ENCODE measurements around the gene PHACTR2. TPM values are rescaled to one million over a fixed set of nuclear protein-coding genes. Genes with fewer than 3 reads are reported as not detected.
"Not testable (repeated sequence)": the region's sequence is repeated elsewhere in the genome, so short reads cannot be mapped to it uniquely, and the experiment has no call there.

The PHACTR2 gene
- total RNA-seq: 20.0 TPM

GRCh38 chr6:143677891-143678791 lies at the start of gene PHACTR2:
Gene PHACTR2, plus strand, starts transcription at chr6:143677965. Its CDS starts 199 bp downstream, at chr6:143678164.
- peak; percentile 83 for DNase-seq (ENCODE audit: low spot score)
- ATAC-seq: peak; percentile 95

- no peak for ATAC-seq
- no peak for DNase-seq (ENCODE audit: low spot score)
Observed at GRCh38 chr6:143629104-143630080, 48.4 kb upstream of the PHACTR2 start.

GRCh38 chr6:143631196-143631595 lies 46.6 kb upstream of the PHACTR2 start:
- DNase-seq (ENCODE audit: low spot score); ATAC-seq: not testable (repeated sequence)

DNA sequence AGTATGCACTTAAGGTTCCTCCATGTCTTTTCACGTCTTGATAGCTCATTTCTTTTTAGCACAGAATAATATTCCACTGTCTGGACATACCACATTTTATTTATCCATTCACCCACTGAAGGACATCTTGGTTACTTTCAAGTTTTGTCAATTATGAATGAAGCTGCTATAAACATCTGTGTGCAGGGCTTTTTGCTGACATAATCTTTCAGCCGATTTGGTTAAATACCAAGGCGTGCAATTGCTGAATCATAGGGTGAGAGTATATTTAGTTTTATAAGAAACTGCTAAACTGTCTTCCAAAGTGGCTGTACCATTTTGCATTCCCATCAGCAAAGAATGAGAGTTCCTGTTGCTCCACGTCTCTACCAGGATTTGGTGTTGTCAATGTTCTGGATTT lies 44.9 kb upstream of the PHACTR2 start:
- no peak for DNase-seq (ENCODE audit: low spot score)

DNA sequence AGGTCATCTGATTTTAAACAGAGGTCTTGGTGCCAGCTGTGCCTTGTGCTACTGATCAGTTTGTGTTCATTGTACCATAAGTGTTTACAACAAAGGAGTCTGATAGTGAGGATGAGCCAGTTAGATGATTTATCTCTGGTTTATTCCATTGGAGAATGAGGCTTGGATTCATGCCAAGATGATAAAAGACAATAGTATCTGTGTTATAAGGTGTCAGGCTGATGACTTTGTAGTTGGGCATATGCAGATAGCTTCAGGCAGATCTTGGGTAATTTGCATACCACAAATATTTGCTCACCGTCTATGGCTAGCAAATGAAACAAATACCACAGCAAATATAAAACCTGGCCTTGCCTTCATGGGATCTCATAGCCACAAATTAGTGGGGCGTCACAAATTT lies 43.3 kb upstream of the PHACTR2 start:
- ATAC-seq: no peak
- DNase-seq (ENCODE audit: low spot score): no peak

More for the DNA sequence above, 44.9 kb upstream of the PHACTR2 start:
- no peak for ATAC-seq

DNA sequence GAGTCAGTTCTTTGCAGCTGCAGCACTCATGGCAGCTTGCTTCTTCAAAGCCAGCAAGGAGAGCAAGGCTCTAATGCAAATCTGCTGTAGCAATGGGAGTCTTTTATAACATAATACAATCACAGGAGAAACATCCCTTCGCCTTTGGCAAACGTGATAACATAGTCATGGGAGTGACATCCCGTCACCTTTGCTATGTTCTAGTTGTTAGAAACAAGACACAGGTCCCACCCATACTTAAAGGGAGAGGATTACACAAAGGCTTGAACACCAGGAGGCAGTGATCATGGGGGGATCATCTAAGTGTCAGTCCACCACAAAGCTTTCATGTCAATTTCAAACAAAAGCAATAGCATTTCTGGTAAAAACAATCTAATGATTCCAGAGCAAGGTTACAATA lies 40.1 kb upstream of the PHACTR2 start:
- DNase-seq (ENCODE audit: low spot score) (no peak), ATAC-seq (no peak)

- DNase-seq (ENCODE audit: low spot score) (no peak), ATAC-seq (no peak)
Observed at GRCh38 chr6:143642403-143642802, 35.4 kb upstream of the PHACTR2 start.

DNA sequence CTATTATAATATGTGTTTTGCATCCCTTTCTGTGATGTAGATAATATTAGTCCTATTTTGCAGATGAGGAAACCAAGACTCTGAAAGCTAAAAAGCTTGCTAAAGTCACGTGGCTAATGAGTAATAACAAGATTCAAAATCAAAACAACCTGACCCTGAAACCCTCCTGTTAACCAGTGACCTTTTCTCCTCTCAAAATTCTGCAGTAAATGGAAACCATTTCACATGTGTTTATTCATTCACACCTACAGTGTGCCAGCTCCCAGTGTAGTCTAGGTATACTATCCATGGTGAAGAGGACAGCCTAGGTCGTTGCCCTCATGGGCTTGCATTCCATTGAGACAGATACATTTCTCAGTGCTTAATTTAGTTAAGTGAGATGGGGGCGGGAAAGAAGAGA lies 30.6 kb upstream of the PHACTR2 start:
- ATAC-seq (no peak), DNase-seq (ENCODE audit: low spot score) (no peak)

DNA sequence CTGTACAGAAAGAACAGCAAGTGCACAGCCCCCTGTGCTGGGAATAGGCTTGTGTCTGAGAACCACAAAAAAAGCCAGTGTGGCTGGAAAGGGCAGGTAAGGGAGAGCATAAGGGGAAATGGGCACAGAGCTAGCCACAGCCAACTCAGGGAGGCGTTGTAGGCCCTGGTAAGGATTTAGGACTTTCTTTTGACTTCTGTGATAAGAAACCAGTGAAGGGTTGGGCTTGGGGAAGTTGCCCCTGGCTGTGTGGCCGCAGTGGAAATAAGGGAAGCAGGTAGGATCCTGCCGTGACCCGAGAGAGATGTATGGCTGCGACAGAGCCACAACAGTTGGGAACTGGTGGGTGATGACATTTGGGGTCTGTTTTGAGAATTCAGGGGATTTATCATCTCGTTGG lies 30.0 kb upstream of the PHACTR2 start:
- ATAC-seq (no peak), DNase-seq (ENCODE audit: low spot score) (no peak)

- DNase-seq (ENCODE audit: low spot score); ATAC-seq: not testable (repeated sequence)
Observed at GRCh38 chr6:143649319-143649718, 28.4 kb upstream of the PHACTR2 start.

DNA sequence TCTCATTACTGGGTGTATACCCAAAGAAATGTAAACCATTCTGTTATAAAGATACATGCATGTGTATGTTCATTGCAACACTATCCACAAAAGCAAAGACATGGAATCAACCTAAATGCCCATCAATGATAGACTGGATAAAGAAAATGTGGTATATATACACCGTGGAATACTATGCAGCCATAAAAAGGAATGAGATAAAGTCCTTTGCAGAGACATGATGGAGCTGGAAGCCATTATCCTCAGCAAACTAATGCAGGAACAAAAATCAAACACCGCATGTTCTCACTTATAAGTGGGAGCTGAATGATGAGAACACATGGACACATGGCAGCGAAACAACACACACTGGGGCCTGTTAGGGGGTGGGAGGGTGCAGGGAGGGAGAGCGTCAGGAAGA lies 26.4 kb upstream of the PHACTR2 start:
- ATAC-seq; DNase-seq (ENCODE audit: low spot score): not testable (repeated sequence)

DNA sequence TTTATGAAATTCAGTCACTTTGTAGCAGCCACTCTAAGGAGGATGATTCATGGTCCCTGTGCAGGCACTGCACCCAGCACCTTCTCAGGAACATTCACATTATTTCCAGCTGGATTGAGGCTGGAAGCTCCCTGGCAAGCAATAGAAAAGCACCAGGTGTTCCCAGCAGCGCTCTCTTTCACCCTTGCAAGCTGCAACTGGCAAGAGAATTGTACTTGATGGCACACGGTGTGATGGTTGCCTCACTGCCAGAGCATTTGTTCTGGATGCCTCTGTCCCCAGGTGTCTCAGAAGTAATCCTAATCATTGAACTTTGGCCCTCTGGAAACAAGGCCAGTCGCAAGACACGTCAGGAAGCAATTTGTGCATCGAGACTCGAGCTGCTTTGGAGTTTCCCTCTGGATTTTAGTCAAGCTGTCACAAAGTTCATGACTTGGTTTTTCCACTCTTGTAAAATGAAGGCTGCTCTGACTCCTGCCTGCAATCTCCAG lies 24.9 kb upstream of the PHACTR2 start:
- no peak for ATAC-seq
- DNase-seq (ENCODE audit: low spot score): no peak

- no peak for ATAC-seq
- no peak for DNase-seq (ENCODE audit: low spot score)
Observed at GRCh38 chr6:143655541-143655940, 22.2 kb upstream of the PHACTR2 start.

- DNase-seq (ENCODE audit: low spot score) (no peak), ATAC-seq (no peak)
Observed at GRCh38 chr6:143656026-143656425, 21.7 kb upstream of the PHACTR2 start.

DNA sequence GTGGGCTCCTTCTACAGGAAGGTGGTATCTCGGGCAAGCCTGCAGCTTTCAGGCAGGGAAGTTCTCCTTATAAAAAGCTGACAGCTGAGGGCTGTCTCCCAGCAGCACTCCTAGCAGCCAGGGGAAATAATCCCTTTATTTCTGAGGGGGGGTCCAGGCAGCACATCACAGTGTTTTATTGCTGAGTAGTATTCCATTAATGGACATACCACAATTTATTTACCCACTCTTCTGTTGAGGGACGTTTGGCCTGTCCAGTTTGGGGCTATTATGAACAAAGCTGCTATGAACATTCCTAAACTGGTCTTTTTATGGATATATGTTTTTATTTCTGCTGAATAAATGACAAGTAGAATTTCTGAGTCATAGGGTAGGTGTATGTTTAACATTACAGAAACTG lies 20.0 kb upstream of the PHACTR2 start:
- DNase-seq (ENCODE audit: low spot score) (no peak), ATAC-seq (no peak)

DNA sequence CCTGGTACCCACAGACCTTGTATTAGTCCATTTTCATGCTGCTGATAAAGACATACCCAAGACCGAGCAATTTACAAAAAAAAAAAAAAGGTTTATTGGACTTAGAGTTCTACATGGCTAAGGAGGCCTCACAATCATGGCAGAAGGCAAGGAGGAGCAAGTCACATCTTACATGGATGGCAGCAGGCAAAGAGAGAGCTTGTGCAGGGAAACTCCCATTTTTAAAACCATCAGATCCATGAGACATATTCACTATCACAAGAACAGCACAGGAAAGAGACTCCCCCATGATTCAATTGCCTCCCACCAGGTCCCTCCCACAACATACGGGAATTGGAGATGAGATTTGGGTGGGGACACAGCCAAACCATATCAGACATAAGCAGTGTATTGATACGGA lies 17.6 kb upstream of the PHACTR2 start:
- DNase-seq (ENCODE audit: low spot score); ATAC-seq: not testable (repeated sequence)

DNA sequence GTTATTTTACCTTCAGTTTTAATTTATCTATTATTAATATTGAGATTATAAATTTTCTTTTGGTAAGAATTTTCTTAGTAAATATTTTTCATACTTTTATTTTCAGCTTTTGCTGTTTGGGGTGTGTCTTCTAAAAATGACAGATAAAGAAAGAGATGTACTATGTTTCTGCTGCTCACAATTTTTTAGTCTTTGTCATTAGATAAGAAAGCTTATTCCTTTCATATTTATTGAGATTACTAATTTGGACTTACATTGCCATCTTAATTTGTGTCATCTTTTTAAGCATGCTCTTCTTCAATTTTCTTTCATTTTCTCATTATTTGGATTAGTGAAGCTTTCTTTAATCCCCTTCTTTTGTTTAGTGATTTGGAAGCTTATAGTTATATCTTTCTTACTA lies 13.6 kb upstream of the PHACTR2 start:
- ATAC-seq: no peak

GRCh38 chr6:143666007-143666406 lies 11.8 kb upstream of the PHACTR2 start:
- ATAC-seq; DNase-seq (ENCODE audit: low spot score): not testable (repeated sequence)

More for the DNA sequence above, 13.6 kb upstream of the PHACTR2 start:
- DNase-seq (ENCODE audit: low spot score): no peak

DNA sequence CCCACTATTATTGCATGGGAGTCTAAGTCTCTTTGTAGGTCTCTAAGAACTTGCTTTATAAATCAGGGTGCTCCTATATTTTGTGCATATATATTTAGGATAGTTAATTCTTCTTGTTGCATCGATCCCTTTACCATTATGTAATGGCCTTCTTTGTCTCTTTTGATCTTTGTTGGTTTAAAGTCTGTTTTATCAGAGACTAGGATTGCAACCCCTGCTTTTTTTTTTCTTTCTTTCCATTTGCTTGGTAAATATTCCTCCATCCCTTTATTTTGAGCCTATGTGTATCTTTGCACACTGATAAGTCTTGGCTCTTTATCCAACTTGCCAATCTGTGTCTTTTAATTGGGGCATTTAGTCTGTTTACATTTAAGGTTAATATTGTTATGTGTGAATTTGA lies 8.3 kb upstream of the PHACTR2 start:
- not testable (repeated sequence) for ATAC-seq; DNase-seq (ENCODE audit: low spot score)

GRCh38 chr6:143673669-143674068 lies 4.1 kb upstream of the PHACTR2 start:
- DNase-seq (ENCODE audit: low spot score) (no peak), ATAC-seq (no peak)
